Upper lobe of left lung (tissue), 6 donors: Measurements from ENCODE around the gene DPP9. TPM values are rescaled to one million over a fixed set of nuclear protein-coding genes. Genes with fewer than 3 reads are reported as not detected.

ENCODE experiments used
- ATAC-seq, 2 donors: fragments of 200-7000 bp; cut with Tn5 transposase; one replicate each; pipeline ENCODE4 v1.9.1; 2022; ENCODE audit warnings: mild to moderate bottlenecking in 2 of 2, moderate library complexity in 2 of 2; ENCODE audit not compliant: low FRiP score in 2 of 2
- DNase-seq, 2 donors: peaks; one replicate each; pipeline ENCODE4 v3.0.0-alpha.2; 2019 to 2020
- H3K27ac ChIP-seq, 4 donors: fragments of 200-600 bp; sonication (generic); one replicate each; pipeline ENCODE4 v1.5.1; 2016 to 2019
- H3K27me3 ChIP-seq, 4 donors: fragments of 200-600 bp; sonication (generic); one replicate each; pipeline ENCODE4 v1.5.1; 2017 to 2019
- H3K36me3 ChIP-seq, 4 donors: fragments of 200-600 bp; sonication (generic); one replicate each; pipeline ENCODE4 v1.5.1; 2016 to 2019
- H3K4me1 ChIP-seq, 4 donors: fragments of 200-600 bp; sonication (generic); one replicate each; pipeline ENCODE4 v1.5.1; 2018 to 2019
- H3K4me3 ChIP-seq, 4 donors: fragments of 200-600 bp; sonication (generic); one replicate each; pipeline ENCODE4 v1.5.1; 2017 to 2019; ENCODE audit warnings: mild to moderate bottlenecking in 2 of 4, moderate library complexity in 1 of 4
- H3K9me3 ChIP-seq, 4 donors: fragments of 200-600 bp; sonication (generic); one replicate each; pipeline ENCODE4 v1.5.1; 2018 to 2019
- CTCF ChIP-seq, 6 experiments: fragments of 450-650 bp in 4 of 6; fragments of 200-600 bp in 2 of 6; sonication (generic) in 2 of 6; IDR thresholded peaks; one replicate each; pipeline ENCODE4 v1.5.1; 2016 to 2019; ENCODE audit warnings: antibody characterized with exemption in 6 of 6
- EP300 ChIP-seq, 4 donors: sonication (generic); formaldehyde crosslinking; IDR thresholded peaks; one replicate each; pipeline ENCODE4 v1.5.1; 2017; ENCODE audit warnings: antibody characterized with exemption in 4 of 4, control low read depth in 2 of 4
- POLR2A ChIP-seq, 4 donors: fragments of 450-650 bp; IDR thresholded peaks; one replicate each; pipeline ENCODE4 v1.5.1; 2016 to 2017; ENCODE audit warnings: antibody characterized with exemption in 4 of 4, mild to moderate bottlenecking in 2 of 4
- POLR2AphosphoS5 ChIP-seq, 2 donors: sonication (generic); formaldehyde crosslinking; IDR thresholded peaks; one replicate each; pipeline ENCODE4 v1.5.1; 2017; ENCODE audit warnings: antibody characterized with exemption in 2 of 2
- WGBS, 2 donors: methylation state at CpG; one replicate each; pipeline ENCODE4 v1.1.5; 2017 to 2018; 5-methylcytosine and 5-hydroxymethylcytosine counted together
- total RNA-seq, 6 donors: library from RNA; depleted of rRNA in 4 of 6; stranded (reverse); fragments of >200 nt in 4 of 6; gene quantifications; one replicate each; pipeline versions ENCODE4 v1.1.0 to v1.2.1, GENCODE V29; 2016 to 2021
- donor health status: DM: no; HTN: no; CAD: no; lungs with moderate emphysema.
- donor health status: DM: no; HTN: yes; CAD: no; lungs with severe emphysema.

The DPP9 gene
- total RNA-seq, 6 donors from 2014 or later, result 55.1 to 255 (median 89.0) TPM

DNA sequence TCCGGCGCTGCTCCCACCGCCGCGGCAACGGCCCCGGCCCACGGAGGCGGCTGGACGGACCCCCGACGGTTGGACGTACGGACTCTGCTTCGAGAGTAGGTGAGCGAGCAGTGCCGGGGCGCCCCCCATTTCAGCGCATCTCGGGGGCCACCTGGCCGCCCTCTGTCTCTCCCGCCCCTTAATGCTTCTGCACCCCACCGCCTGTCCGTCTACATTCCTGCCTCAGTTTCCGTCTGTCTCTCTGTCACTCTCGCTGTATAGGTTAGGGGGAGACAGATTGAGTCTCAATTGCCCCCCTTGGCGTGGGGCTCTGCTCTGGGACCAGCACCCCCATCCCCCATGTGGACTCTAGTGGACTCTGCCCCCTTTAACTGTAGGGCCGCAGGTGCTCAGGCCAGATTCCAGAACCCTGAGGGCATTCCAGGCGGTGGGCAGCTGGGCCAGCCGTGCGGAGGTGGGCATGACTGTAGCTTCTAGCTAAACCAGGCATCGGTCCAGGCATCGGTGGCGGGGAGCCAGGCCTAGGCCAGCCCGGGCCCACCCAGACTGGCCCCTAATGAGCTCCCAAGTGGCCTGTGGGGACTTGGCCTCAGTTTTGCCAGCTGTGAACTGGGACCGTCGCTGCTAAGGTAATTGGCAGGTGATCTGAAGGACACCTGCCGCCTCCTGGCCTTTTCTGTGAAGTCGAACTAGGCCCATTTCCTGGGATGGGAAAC, 84.0 kb downstream of the DPP9 start:
- TF ChIP-seq POLR2A (IDR thresholded peaks at IDR 0.05) (no peak), POLR2AphosphoS5 (IDR thresholded peaks at IDR 0.05) (no peak), EP300 (IDR thresholded peaks at IDR 0.05) (no peak), CTCF (IDR thresholded peaks at IDR 0.05) (no peak)
- Histone ChIP-seq H3K36me3 (no peaks in the 10 kb centered on the region), H3K27ac (peak overlapping the region; percentile 57 to 85 (median 71)), H3K27me3 (no peaks in the 10 kb centered on the region), H3K9me3 (no peaks in the 10 kb centered on the region), H3K4me1 (peaks cover 30 to 49% (median 39%) of the 10 kb centered on the region in 4 donors), H3K4me3 (peak overlapping the region; percentile 66 to 95 (median 80))
- WGBS, 2 donors, result 9 to 10% methylated on average over 9 to 18 of the region's 39 CpGs
- no peak for ATAC-seq
- DNase-seq, result peak in 1 of 2 donors; percentile 87

GRCh38 chr19:4638828-4639530, 84.7 kb downstream of the DPP9 start, which contains the start of gene TNFAIP8L1:
TNFAIP8L1 (plus strand) TSS chr19:4639516; CDS start chr19:4651870, 12,354 bp downstream.
- WGBS, 2 donors, result 4 to 6% methylated on average over 18 of the region's 49 CpGs
- peak within 1 kb of the TSS; percentile 76 to 85 (median 82) for H3K27ac ChIP-seq
- ATAC-seq, result peak; percentile 97
- no peaks in the 10 kb centered on the region for H3K27me3 ChIP-seq
- DNase-seq, result peak; percentile 96 to 100
- H3K36me3 ChIP-seq, result no peaks in the 10 kb centered on the region
- TF ChIP-seq POLR2A (IDR thresholded peaks at IDR 0.05) (peak in 2 of 4 donors; percentile 13 to 26), EP300 (IDR thresholded peaks at IDR 0.05) (no peak), POLR2AphosphoS5 (IDR thresholded peaks at IDR 0.05) (peak; percentile 39 to 43), CTCF (IDR thresholded peaks at IDR 0.05) (no peak)
- H3K9me3 ChIP-seq, result no peaks in the 10 kb centered on the region
- H3K4me3 ChIP-seq, result peak within 1 kb of the TSS; percentile 66 to 95 (median 80)
- H3K4me1 ChIP-seq, result peaks cover 30 to 49% (median 39%) of the 10 kb centered on the region in 4 donors

DNA sequence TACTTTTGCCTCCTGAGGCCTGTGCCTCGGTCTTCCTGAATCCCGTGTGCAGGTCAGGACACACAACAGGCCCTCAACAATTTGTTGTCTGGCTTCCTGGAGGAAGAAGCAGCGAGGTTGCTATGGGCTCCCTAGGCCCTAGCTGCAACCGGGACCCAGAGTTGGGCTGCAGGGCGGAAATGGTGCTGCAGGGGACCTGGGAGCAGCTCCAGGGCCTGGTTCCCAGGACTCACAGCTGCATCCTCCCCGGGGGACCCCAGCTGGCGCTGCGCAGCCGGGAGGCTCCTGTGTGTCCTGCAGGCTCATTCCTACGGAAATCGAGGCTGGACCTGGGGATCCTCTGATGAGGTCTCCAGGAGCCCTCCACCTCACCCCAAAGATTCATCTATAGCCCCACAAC, 85.3 kb downstream of the DPP9 start:
- 61 to 64% methylated on average over 4 to 11 of the region's 11 CpGs for WGBS, 2 donors
- DNase-seq, result peak in 1 of 2 donors; percentile 80

GRCh38 chr19:4636761-4637160, 86.9 kb downstream of the DPP9 start:
- 77 to 79% methylated on average over 7 to 8 of the region's 8 CpGs for WGBS, 2 donors
- Histone ChIP-seq H3K27me3 (no peaks in the 10 kb centered on the region), H3K4me3 (peak overlapping the region in 2 of 4 donors; percentile 48 to 58), H3K4me1 (peaks cover 30 to 60% (median 39%) of the 10 kb centered on the region in 4 donors), H3K9me3 (no peaks in the 10 kb centered on the region), H3K36me3 (no peaks in the 10 kb centered on the region), H3K27ac (peak overlapping the region in 1 of 4 donors; percentile 68)
- TF ChIP-seq EP300 (IDR thresholded peaks at IDR 0.05), result no peak
- no peak for TF ChIP-seq POLR2AphosphoS5 (IDR thresholded peaks at IDR 0.05)
- no peak for TF ChIP-seq POLR2A (IDR thresholded peaks at IDR 0.05)
- TF ChIP-seq CTCF (IDR thresholded peaks at IDR 0.05), result no peak
- ATAC-seq (no peak), DNase-seq (no peak)

More for the DNA sequence above, 85.3 kb downstream of the DPP9 start:
- H3K4me1 ChIP-seq, result peaks cover 30 to 56% (median 39%) of the 10 kb centered on the region in 4 donors
- no peak for TF ChIP-seq POLR2A (IDR thresholded peaks at IDR 0.05)
- no peak for TF ChIP-seq POLR2AphosphoS5 (IDR thresholded peaks at IDR 0.05)
- TF ChIP-seq CTCF (IDR thresholded peaks at IDR 0.05), result no peak
- TF ChIP-seq EP300 (IDR thresholded peaks at IDR 0.05), result no peak
- peak overlapping the region; percentile 76 to 83 (median 81) for H3K27ac ChIP-seq
- no peaks in the 10 kb centered on the region for H3K36me3 ChIP-seq
- H3K9me3 ChIP-seq, result no peaks in the 10 kb centered on the region
- ATAC-seq, result no peak
- H3K27me3 ChIP-seq, result no peaks in the 10 kb centered on the region
- H3K4me3 ChIP-seq, result peak overlapping the region in 1 of 4 donors; percentile 95
